ENCODE measurements around the gene PLEKHA6. TPM values are rescaled to one million over a fixed set of nuclear protein-coding genes. Genes with fewer than 3 reads are reported as not detected.

PLEKHA6 gene
- total and polyA plus RNA-seq, 2 of the 4 experiments (the other 2 are of a cell fraction) = 8.2 to 19.9 TPM

- Histone ChIP-seq H3K27me3 (ENCODE audit: control insufficient read depth, insufficient read depth, low read length) (no peaks in the 10 kb centered on the region), H4K5ac (ENCODE audit: low read depth, low read length) (peak overlapping the region; percentile 76), H3K14ac (replicated peaks; ENCODE audit: low read depth, low read length) (peak overlapping the region; percentile 77), H3K4me2 (ENCODE audit: low read depth, low read length) (peak overlapping the region; percentile 88), H3K23ac (ENCODE audit: low read depth, low read length) (peak overlapping the region; percentile 48; the same call in 1 of the 2 replicates), H2BK5ac (ENCODE audit: low read depth, low read length, poor library complexity, severe bottlenecking) (no peak overlapping the region), H3K56ac (ENCODE audit: extremely low read depth, insufficient read depth, low read length) (no peak overlapping the region), H4K91ac (ENCODE audit: insufficient read depth, low read depth, low read length) (peak overlapping the region; percentile 46; the same call in 1 of the 2 replicates), H4K20me1 (ENCODE audit: insufficient read depth, low read length) (no peaks in the 10 kb centered on the region), H3K27ac (ENCODE audit: insufficient read depth, low read length) (peak overlapping the region; percentile 18; the same call in 1 of the 2 replicates), H3K4me3 (ENCODE audit: insufficient read depth, low read depth, low read length) (0 out of 2 replicates have a peak overlapping the region, but pooled peaks have one; percentile 11), H2BK120ac (ENCODE audit: low read depth, low read length) (peak overlapping the region; percentile 81), H2AK9ac (replicated peaks; ENCODE audit: low read depth, low read length, poor library complexity) (peak overlapping the region; percentile 74), H2BK15ac (ENCODE audit: low read depth, low read length) (peak overlapping the region; percentile 47; the same call in 1 of the 3 replicates), H2BK20ac (ENCODE audit: low read depth, low read length) (peak overlapping the region; percentile 57; the same call in 1 of the 2 replicates), H2AK5ac (ENCODE audit: low read depth, low read length) (peak overlapping the region; percentile 72), H2AFZ (replicated peaks; ENCODE audit: low read length, poor library complexity) (peak overlapping the region; percentile 91), H3K4me1 (ENCODE audit: control insufficient read depth, insufficient read depth, low read length) (peaks cover 16% of the 10 kb centered on the region), H3K4ac (ENCODE audit: low read depth, low read length) (peak overlapping the region; percentile 74), H4K8ac (ENCODE audit: low read depth in 2 of 2, low read length in 2 of 2) (peak overlapping the region; percentile 20 to 81), H3K79me1 (ENCODE audit: low read depth in 1 of 2, low read length in 2 of 2) (0 out of 4 replicates have a peak, but pooled peaks cover 0 to 4% of the 10 kb centered on the region in 2 experiments), H3K18ac (ENCODE audit: low read depth, low read length) (peak overlapping the region; percentile 3; the same call in 1 of the 2 replicates), H3K9me1 (ENCODE audit: insufficient read depth, low read length) (peaks cover 7% of the 10 kb centered on the region), H3K9me3 (ENCODE audit: control insufficient read depth, insufficient read depth, low read length) (no peaks in the 10 kb centered on the region), H3K36me3 (ENCODE audit: control insufficient read depth, insufficient read depth, low read length) (no peaks in the 10 kb centered on the region), H3K9ac (ENCODE audit: low read depth, low read length) (peak overlapping the region; percentile 54)
- WGBS, 2 experiments (ENCODE audit: extremely low coverage in 2 of 2, insufficient read length in 1 of 2) = 11% methylated on average over 5 of the region's 20 CpGs; no CpG with 5 or more reads in 1 of the 2 experiments
- ATAC-seq (ENCODE audit: low read depth) (peak; percentile 89), DNase-seq (peak; percentile 81)
- POLR2A ChIA-PET (ENCODE audit: unreplicated experiment) = no interaction called here
- in situ Hi-C loops (cut with MboI; ENCODE audit: low sequenced_read_pairs) = no loop called here
- dilution Hi-C loops (cut with HindIII; ENCODE audit: low sequenced_read_pairs, unreplicated experiment) = no loop called here
- intact Hi-C loops (cut with micrococcal nuclease) = loop anchor here (10.0 kb wide), 1 partner anchor 56 kb away; no protein-coding TSS in a partner anchor
- TF ChIP-seq MXI1 (IDR thresholded peaks at IDR 0.05; ENCODE audit: borderline replicate concordance, low read depth, low read length) (peak; percentile 52; the same call in 1 of the 2 replicates), CEBPB (IDR thresholded peaks at IDR 0.05; ENCODE audit: low read depth, low read length) (no peak), RAD21 (IDR thresholded peaks at IDR 0.05; ENCODE audit: low read length) (no peak)
- CTCF ChIA-PET = interaction anchor here (0.6 to 1.7 kb wide), 4 partner anchors 9 to 188 kb away, joined by 3 to 5 read pairs (median 3); partner anchors contain the start of gene PLEKHA6
- BruUV-seq (replicated peaks) = no TSS peak
These were observed 8.7 kb downstream of the PLEKHA6 start for GRCh38 chr1:204350857-204351573.

All from IMR-90 (cell line).